ENCODE measurements around the gene CSF2RB. TPM values are rescaled to one million over a fixed set of nuclear protein-coding genes. Genes with fewer than 3 reads are reported as not detected.
"Not testable (repeated sequence)": the region's sequence is repeated elsewhere in the genome, so short reads cannot be mapped to it uniquely, and the experiment has no call there.

Gene CSF2RB
- total RNA-seq, 3 donors from 2014 or later, result 1.3 to 2.7 (median 2.5) TPM

GRCh38 chr22:36976606-36977005, 63.2 kb downstream of the CSF2RB start:
- H3K4me1 Mint-ChIP-seq (ENCODE audit: low read depth), result peaks cover 9% of the 10 kb centered on the region
- no peaks in the 10 kb centered on the region for H3K27me3 Mint-ChIP-seq (ENCODE audit: low read depth)
- H3K36me3 Mint-ChIP-seq (ENCODE audit: insufficient read depth), result no peaks in the 10 kb centered on the region
- no peaks in the 10 kb centered on the region for H3K9me3 Mint-ChIP-seq
- H3K4me3 Mint-ChIP-seq, result peak overlapping the region; percentile 91
- DNase-seq (no peak), ATAC-seq (no peak)

DNA sequence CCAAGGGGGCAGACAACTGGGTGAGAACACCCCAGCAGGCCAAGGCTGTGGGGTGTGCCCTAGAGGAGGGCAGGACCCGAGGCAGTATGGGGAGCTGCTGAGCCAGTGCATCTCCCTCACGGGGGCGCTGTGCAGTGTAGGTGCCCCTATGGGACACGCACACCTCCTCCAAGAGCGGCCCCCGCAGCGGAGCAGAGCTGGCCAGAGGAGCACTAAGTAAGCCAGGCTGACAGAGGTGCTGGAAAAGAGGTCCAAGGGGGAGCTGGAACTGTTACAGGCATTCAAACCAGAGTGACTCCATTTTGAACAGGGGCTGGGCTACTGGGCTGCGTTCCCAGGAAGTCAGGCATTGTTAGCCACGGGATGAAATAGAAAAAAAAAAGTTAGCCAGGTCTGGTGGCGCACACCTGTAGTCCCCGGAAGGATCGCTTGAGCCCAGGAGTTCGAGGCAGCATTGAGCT, 64.0 kb downstream of the CSF2RB start:
- H3K4me3 Mint-ChIP-seq, result peak overlapping the region; percentile 91
- DNase-seq (peak; percentile 76), ATAC-seq (peak; percentile 90 to 95)
- no peaks in the 10 kb centered on the region for H3K9me3 Mint-ChIP-seq
- H3K27me3 Mint-ChIP-seq (ENCODE audit: low read depth), result peaks cover 5% of the 10 kb centered on the region
- peaks cover 9% of the 10 kb centered on the region for H3K4me1 Mint-ChIP-seq (ENCODE audit: low read depth)
- H3K36me3 Mint-ChIP-seq (ENCODE audit: insufficient read depth), result no peaks in the 10 kb centered on the region

- Mint-ChIP-seq H3K9me3 (no peaks in the 10 kb centered on the region), H3K4me3 (peak overlapping the region; percentile 91), H3K27me3 (ENCODE audit: low read depth) (peaks cover 7% of the 10 kb centered on the region), H3K36me3 (ENCODE audit: insufficient read depth) (no peaks in the 10 kb centered on the region), H3K4me1 (ENCODE audit: low read depth) (peaks cover 9% of the 10 kb centered on the region)
- DNase-seq (peak; percentile 87), ATAC-seq (peak; percentile 85 to 88)
These were observed 64.7 kb downstream of the CSF2RB start for GRCh38 chr22:36977947-36978660.

DNA sequence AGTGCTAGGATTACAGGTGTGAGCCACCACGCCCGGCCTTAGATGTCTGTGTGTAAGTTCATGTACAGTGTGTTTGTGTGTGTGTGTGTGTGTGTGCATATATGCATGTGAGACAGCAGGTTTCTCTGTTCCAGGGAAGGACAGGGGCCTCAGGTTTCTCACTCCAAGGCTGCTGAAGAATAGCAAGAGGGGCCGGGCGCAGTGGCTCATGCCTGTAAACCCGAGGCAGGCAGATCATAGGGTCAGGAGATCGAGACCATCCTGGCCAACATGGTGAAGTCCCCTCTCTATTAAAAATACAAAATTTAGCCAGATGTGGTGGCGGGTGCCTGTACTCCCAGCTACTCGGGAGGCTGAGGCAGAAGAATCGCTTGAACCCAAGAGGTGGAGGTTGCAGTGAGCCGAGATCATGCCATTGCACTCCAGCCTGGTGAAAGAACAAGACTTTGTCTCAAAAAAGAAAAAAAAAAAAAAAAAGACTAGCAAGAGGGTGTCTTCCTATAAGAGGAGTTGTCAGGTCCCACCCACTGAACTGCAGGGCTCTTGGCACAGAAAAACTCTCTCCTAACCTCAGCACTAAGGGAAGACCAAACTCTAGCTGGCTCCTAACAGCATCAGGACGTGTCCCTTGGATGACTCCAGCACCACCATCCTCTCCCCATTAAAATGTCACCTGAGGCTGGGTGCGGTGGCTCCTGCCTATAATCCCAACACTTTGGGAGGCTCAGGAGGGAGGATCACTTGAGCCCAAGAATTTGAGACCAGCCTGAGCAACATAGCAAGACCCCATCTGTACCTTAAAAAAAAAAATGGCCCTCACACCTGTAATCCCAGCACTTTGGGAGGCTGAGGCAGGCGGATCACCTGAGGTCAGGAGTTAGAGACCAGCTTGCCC, 65.8 kb downstream of the CSF2RB start:
- H3K9me3 Mint-ChIP-seq, result no peaks in the 10 kb centered on the region
- peaks cover 9% of the 10 kb centered on the region for H3K4me1 Mint-ChIP-seq (ENCODE audit: low read depth)
- no peaks in the 10 kb centered on the region for H3K36me3 Mint-ChIP-seq (ENCODE audit: insufficient read depth)
- peaks cover 11% of the 10 kb centered on the region for H3K27me3 Mint-ChIP-seq (ENCODE audit: low read depth)
- DNase-seq, result no peak
- no peak overlapping the region for H3K4me3 Mint-ChIP-seq
- no peak for ATAC-seq

GRCh38 chr22:36981247-36981775, 67.9 kb downstream of the CSF2RB start:
- peaks cover 11% of the 10 kb centered on the region for H3K9me3 Mint-ChIP-seq
- H3K36me3 Mint-ChIP-seq (ENCODE audit: insufficient read depth), result no peaks in the 10 kb centered on the region
- ATAC-seq (no peak), DNase-seq (no peak)
- H3K27me3 Mint-ChIP-seq (ENCODE audit: low read depth), result peaks cover 11% of the 10 kb centered on the region
- peaks cover 9% of the 10 kb centered on the region for H3K4me1 Mint-ChIP-seq (ENCODE audit: low read depth)
- no peak overlapping the region for H3K4me3 Mint-ChIP-seq

- Mint-ChIP-seq H3K9me3 (peaks cover 13% of the 10 kb centered on the region), H3K4me3 (no peak overlapping the region), H3K27me3 (ENCODE audit: low read depth) (peaks cover 11% of the 10 kb centered on the region), H3K36me3 (ENCODE audit: insufficient read depth) (no peaks in the 10 kb centered on the region), H3K4me1 (ENCODE audit: low read depth) (peaks cover 9% of the 10 kb centered on the region)
- no peak for ATAC-seq
- no peak for DNase-seq
These were observed 68.7 kb downstream of the CSF2RB start for GRCh38 chr22:36982136-36982535.

GRCh38 chr22:36985211-36985889, 71.9 kb downstream of the CSF2RB start:
- Mint-ChIP-seq H3K9me3 (peaks cover 13% of the 10 kb centered on the region), H3K4me3 (no peak overlapping the region), H3K27me3 (ENCODE audit: low read depth) (peaks cover 27% of the 10 kb centered on the region), H3K4me1 (ENCODE audit: low read depth) (no peaks in the 10 kb centered on the region), H3K36me3 (ENCODE audit: insufficient read depth) (no peaks in the 10 kb centered on the region)
- DNase-seq (no peak), ATAC-seq (no peak)

- Mint-ChIP-seq H3K27me3 (ENCODE audit: low read depth) (peaks cover 35% of the 10 kb centered on the region), H3K4me1 (ENCODE audit: low read depth) (no peaks in the 10 kb centered on the region), H3K9me3 (peaks cover 13% of the 10 kb centered on the region), H3K36me3 (ENCODE audit: insufficient read depth) (no peaks in the 10 kb centered on the region), H3K4me3 (no peak overlapping the region)
- DNase-seq, result peak; percentile 27
- ATAC-seq, result peak in 1 of 2 donors; percentile 56
These were observed 72.9 kb downstream of the CSF2RB start for GRCh38 chr22:36986242-36986821.

GRCh38 chr22:36988075-36988832, 74.8 kb downstream of the CSF2RB start:
- DNase-seq (no peak), ATAC-seq (no peak)
- H3K36me3 Mint-ChIP-seq (ENCODE audit: insufficient read depth), result no peaks in the 10 kb centered on the region
- H3K27me3 Mint-ChIP-seq (ENCODE audit: low read depth), result peaks cover 35% of the 10 kb centered on the region
- no peak overlapping the region for H3K4me3 Mint-ChIP-seq
- peaks cover 13% of the 10 kb centered on the region for H3K9me3 Mint-ChIP-seq
- no peaks in the 10 kb centered on the region for H3K4me1 Mint-ChIP-seq (ENCODE audit: low read depth)

- not testable (repeated sequence) for ATAC-seq; H3K36me3 Mint-ChIP-seq (ENCODE audit: insufficient read depth); DNase-seq; H3K4me3 Mint-ChIP-seq; H3K4me1 Mint-ChIP-seq (ENCODE audit: low read depth)
- Mint-ChIP-seq H3K27me3 (ENCODE audit: low read depth) (peaks cover 34% of the 10 kb centered on the region), H3K9me3 (peaks cover 13% of the 10 kb centered on the region)
These were observed 75.6 kb downstream of the CSF2RB start for GRCh38 chr22:36989012-36989411.

Other genes starting within 250 kb of the CSF2RB start
- gene CACNG2, start 209.9 kb upstream of the CSF2RB start, total RNA-seq, result not detected
- gene IFT27, start 137.5 kb upstream of the CSF2RB start, total RNA-seq, result 10 to 100 TPM; 19.5 to 25.5 (median 25.2) TPM
- gene PVALB, start 96.6 kb upstream of the CSF2RB start, total RNA-seq, result not detected
- 1 to 10 TPM; 1.2 to 2.3 (median 1.4) TPM for gene NCF4, start 52.6 kb upstream of the CSF2RB start, total RNA-seq
- gene TST, start 105.8 kb downstream of the CSF2RB start, total RNA-seq, result 1 to 10 TPM; 1.2 TPM
- 1 to 10 TPM; 4.7 to 7.2 (median 6.0) TPM for gene MPST, start 106.1 kb downstream of the CSF2RB start, total RNA-seq
- 10 to 100 TPM; 33.8 to 39.6 (median 34.3) TPM for gene KCTD17, start 138.1 kb downstream of the CSF2RB start, total RNA-seq
- 1 to 10 TPM in 1 of 3 donors, under 1 TPM in 2; 0.76 to 1.3 (median 0.89) TPM for gene TMPRSS6, start 196.1 kb downstream of the CSF2RB start, total RNA-seq
- 100 to 1,000 TPM; 178 to 212 (median 206) TPM for gene IL2RB, start 236.3 kb downstream of the CSF2RB start, total RNA-seq